Endothelial cell (in vitro differentiated cells): ENCODE results near the gene MESP2. TPM values are rescaled to one million over a fixed set of nuclear protein-coding genes. Genes with fewer than 3 reads are reported as not detected.

Experiments used
- DNase-seq: peaks from one replicate; pipeline ENCODE4 v3.0.0; 2021; ENCODE audit warnings: low spot score
- H3K27ac Mint-ChIP-seq: one replicate; pipeline ENCODE4 v1.8.0; 2021; ENCODE audit warnings: mixed read lengths, inconsistent platforms; ENCODE audit not compliant: unreplicated experiment
- H3K27me3 Mint-ChIP-seq: one replicate; pipeline ENCODE4 v1.8.0; 2021; ENCODE audit warnings: mild to moderate bottlenecking, moderate library complexity, mixed read lengths, inconsistent platforms; ENCODE audit not compliant: unreplicated experiment
- H3K36me3 Mint-ChIP-seq: one replicate; pipeline ENCODE4 v1.8.0; 2021; ENCODE audit warnings: mild to moderate bottlenecking, low read depth, mixed read lengths, inconsistent platforms; ENCODE audit not compliant: unreplicated experiment
- H3K4me1 Mint-ChIP-seq: one replicate; pipeline ENCODE4 v1.8.0; 2021; ENCODE audit warnings: mild to moderate bottlenecking, mixed read lengths, inconsistent platforms; ENCODE audit not compliant: unreplicated experiment
- H3K4me3 Mint-ChIP-seq: one replicate; pipeline ENCODE4 v1.8.0; 2021; ENCODE audit warnings: mild to moderate bottlenecking, mixed read lengths, inconsistent platforms; ENCODE audit not compliant: unreplicated experiment
- H3K9me3 Mint-ChIP-seq: one replicate; pipeline ENCODE4 v1.8.0; 2021; ENCODE audit warnings: mixed read lengths, inconsistent platforms; ENCODE audit not compliant: unreplicated experiment
- CTCF ChIP-seq: fragments of 200-600 bp; sonication (generic); IDR thresholded peaks from one replicate; pipeline ENCODE4 v1.5.0; 2021; ENCODE audit warnings: antibody characterized with exemption; ENCODE audit not compliant: unreplicated experiment
- total RNA-seq: library from RNA; stranded (reverse); fragmentation: NEBNext Ultra II Directional; extraction: Animal tissue kit (Norgen Biotek cat#: 25700); gene quantifications from one replicate; pipeline ENCODE4 v1.2.1, GENCODE V29; 2021; ENCODE audit not compliant: unreplicated experiment

MESP2 gene
- total RNA-seq, 1 donor from 2014 or later = 0.33 TPM

- peaks cover 4% of the 10 kb centered on the region for H3K27me3 Mint-ChIP-seq
- DNase-seq = no peak
- H3K4me1 Mint-ChIP-seq = no peaks in the 10 kb centered on the region
- H3K9me3 Mint-ChIP-seq = peaks cover 3% of the 10 kb centered on the region
- no peak for TF ChIP-seq CTCF
- no peak overlapping the region for H3K27ac Mint-ChIP-seq
- no peak overlapping the region for H3K4me3 Mint-ChIP-seq
- H3K36me3 Mint-ChIP-seq = peaks cover 23% of the 10 kb centered on the region
Measured at GRCh38 chr15:89783111-89783860, 7.2 kb downstream of the MESP2 start.

GRCh38 chr15:89783861-89784685, 7.9 kb downstream of the MESP2 start:
- H3K27ac Mint-ChIP-seq = no peak overlapping the region
- H3K4me3 Mint-ChIP-seq = no peak overlapping the region
- peaks cover 27% of the 10 kb centered on the region for H3K36me3 Mint-ChIP-seq
- DNase-seq = no peak
- peaks cover 4% of the 10 kb centered on the region for H3K27me3 Mint-ChIP-seq
- peaks cover 4% of the 10 kb centered on the region for H3K9me3 Mint-ChIP-seq
- no peaks in the 10 kb centered on the region for H3K4me1 Mint-ChIP-seq
- TF ChIP-seq CTCF = no peak

- Mint-ChIP-seq H3K9me3 (peaks cover 4% of the 10 kb centered on the region), H3K27ac (no peak overlapping the region), H3K36me3 (peaks cover 31% of the 10 kb centered on the region), H3K4me1 (no peaks in the 10 kb centered on the region), H3K27me3 (peaks cover 4% of the 10 kb centered on the region), H3K4me3 (no peak overlapping the region)
- no peak for TF ChIP-seq CTCF
- no peak for DNase-seq
Measured at GRCh38 chr15:89784686-89784960, 8.5 kb downstream of the MESP2 start.

- Mint-ChIP-seq H3K36me3 (peaks cover 35% of the 10 kb centered on the region), H3K27ac (no peak overlapping the region), H3K27me3 (peaks cover 4% of the 10 kb centered on the region), H3K4me3 (no peak overlapping the region), H3K9me3 (peaks cover 4% of the 10 kb centered on the region), H3K4me1 (no peaks in the 10 kb centered on the region)
- no peak for DNase-seq
- no peak for TF ChIP-seq CTCF
Measured at GRCh38 chr15:89785064-89785773, 9.1 kb downstream of the MESP2 start.
